Cardiac muscle cell (in vitro differentiated cells and primary cell): Measurements from ENCODE around the gene CD302. TPM values are rescaled to one million over a fixed set of nuclear protein-coding genes. Genes with fewer than 3 reads are reported as not detected.
"Not testable (repeated sequence)": the region's sequence is repeated elsewhere in the genome, so short reads cannot be mapped to it uniquely, and the experiment has no call there.

Experiments used
- DNase-seq, 2 donors: peaks; one replicate each; pipeline versions ENCODE4 v3.0.0 to v3.0.0-alpha.2; 2010 to 2017; ENCODE audit warnings: low read depth in 1 of 2, low spot score in 1 of 2
- H3K27ac ChIP-seq: fragments of 200-600 bp; sonication (generic); 2 replicates; pipeline ENCODE4 v1.5.1; 2016
- H3K27me3 ChIP-seq: fragments of 200-600 bp; sonication (generic); 2 replicates; pipeline ENCODE4 v1.6.0; 2016; ENCODE audit warnings: control low read depth
- H3K36me3 ChIP-seq: fragments of 200-600 bp; sonication (generic); 2 replicates; pipeline ENCODE4 v1.5.1; 2016; ENCODE audit warnings: control low read depth
- H3K4me1 ChIP-seq: fragments of 200-600 bp; sonication (generic); 2 replicates; pipeline ENCODE4 v1.8.1; 2017; ENCODE audit warnings: low read depth, mild to moderate bottlenecking, mixed run types
- H3K4me3 ChIP-seq: fragments of 200-600 bp; sonication (generic); 2 replicates; pipeline ENCODE4 v1.5.1; 2016; ENCODE audit warnings: mild to moderate bottlenecking
- H3K9me3 ChIP-seq: fragments of 200-600 bp; sonication (generic); 2 replicates; pipeline ENCODE4 v1.5.1; 2017; ENCODE audit warnings: low read depth, mild to moderate bottlenecking, control low read depth
- polyA plus RNA-seq: library from polyadenylated mRNA; unstranded; fragments of >200 nt; fragmentation: Nextera tagmentation; extraction: Ambion mirVana; gene quantifications from 2 replicates; pipeline ENCODE4 v1.2.1, GENCODE V29; 2016
- total RNA-seq: library from RNA; depleted of rRNA; stranded (reverse); fragments of >200 nt; gene quantifications from 2 replicates; pipeline ENCODE4 v1.2.3, GENCODE V29; 2016
- TF ChIP-seq, protein P1 (sequence below): IDR thresholded peaks from 2 replicates; pipeline ENCODE4 v1.5.1; 2012; ENCODE audit warnings: low read depth, mild to moderate bottlenecking, low read length

CD302 gene
- total and polyA plus RNA-seq, 2 experiments from 2014 or later: 0.42 to 0.65 TPM

DNA sequence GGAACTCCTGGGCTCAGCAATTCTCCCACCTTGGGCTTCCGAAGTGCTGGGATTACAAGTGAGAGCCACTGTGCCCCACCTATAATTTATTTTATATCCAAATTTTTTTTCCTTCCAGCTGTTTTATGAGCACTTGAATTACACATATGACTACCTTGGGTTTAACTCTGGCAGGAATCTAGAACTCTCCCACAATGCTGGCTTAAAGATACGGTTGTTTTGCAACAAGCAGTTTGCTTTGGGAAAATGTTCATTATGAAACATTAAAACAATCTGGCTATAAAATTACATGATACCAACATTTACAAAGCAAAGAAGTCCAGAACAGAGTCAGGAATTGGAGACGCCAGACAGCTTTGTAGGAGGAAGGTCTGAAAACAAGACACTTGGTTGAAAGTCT is 12.8 kb downstream of the CD302 start:
- Histone ChIP-seq H3K27ac (no peak overlapping the region), H3K9me3 (no peaks in the 10 kb centered on the region), H3K27me3 (no peaks in the 10 kb centered on the region), H3K36me3 (no peaks in the 10 kb centered on the region), H3K4me3 (no peak overlapping the region), H3K4me1 (no peaks in the 10 kb centered on the region)
- DNase-seq: no peak
- TF ChIP-seq, protein P1, sequence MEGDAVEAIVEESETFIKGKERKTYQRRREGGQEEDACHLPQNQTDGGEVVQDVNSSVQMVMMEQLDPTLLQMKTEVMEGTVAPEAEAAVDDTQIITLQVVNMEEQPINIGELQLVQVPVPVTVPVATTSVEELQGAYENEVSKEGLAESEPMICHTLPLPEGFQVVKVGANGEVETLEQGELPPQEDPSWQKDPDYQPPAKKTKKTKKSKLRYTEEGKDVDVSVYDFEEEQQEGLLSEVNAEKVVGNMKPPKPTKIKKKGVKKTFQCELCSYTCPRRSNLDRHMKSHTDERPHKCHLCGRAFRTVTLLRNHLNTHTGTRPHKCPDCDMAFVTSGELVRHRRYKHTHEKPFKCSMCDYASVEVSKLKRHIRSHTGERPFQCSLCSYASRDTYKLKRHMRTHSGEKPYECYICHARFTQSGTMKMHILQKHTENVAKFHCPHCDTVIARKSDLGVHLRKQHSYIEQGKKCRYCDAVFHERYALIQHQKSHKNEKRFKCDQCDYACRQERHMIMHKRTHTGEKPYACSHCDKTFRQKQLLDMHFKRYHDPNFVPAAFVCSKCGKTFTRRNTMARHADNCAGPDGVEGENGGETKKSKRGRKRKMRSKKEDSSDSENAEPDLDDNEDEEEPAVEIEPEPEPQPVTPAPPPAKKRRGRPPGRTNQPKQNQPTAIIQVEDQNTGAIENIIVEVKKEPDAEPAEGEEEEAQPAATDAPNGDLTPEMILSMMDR: no peak

DNA sequence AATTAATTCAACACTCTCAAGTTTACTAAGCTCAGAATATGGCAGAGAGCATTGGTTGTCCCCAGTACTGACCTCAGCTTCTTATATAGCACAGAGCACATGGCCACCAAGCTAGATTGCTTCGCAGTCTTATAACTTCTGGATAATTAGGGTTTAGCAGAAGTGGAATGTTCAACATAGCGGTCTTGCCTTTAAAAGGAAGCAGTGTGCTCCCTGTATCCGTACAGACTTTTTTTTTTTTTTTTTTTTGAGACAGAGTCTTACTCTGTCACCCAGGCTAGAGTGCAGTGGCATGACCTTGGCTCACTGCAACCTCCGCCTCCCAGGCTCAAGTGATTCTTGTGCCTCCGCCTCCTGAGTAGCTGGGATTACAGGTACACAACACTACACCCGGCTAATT is 13.3 kb downstream of the CD302 start:
- H3K36me3 ChIP-seq, H3K4me1 ChIP-seq, H3K27ac ChIP-seq, H3K27me3 ChIP-seq, H3K4me3 ChIP-seq, H3K9me3 ChIP-seq, DNase-seq: not testable (repeated sequence)

DNA sequence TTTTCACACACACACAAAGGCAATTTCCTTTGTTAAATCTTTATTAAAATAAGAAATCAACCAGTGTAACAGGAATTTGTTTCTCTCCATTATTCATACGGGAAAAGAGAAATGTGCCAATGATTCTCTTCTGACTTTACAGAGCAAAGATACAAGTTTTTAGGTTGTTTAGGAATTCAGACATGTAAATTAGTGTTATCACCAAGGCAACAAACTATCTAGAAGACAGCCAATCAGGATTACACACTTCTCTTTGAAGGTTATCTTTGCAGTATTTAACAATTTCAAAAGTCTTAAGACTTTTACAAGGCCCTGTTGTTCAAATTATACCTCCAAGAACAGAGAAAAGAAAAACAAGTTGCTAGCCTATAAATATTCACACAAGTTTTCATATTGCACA is 14.5 kb downstream of the CD302 start:
- no peaks in the 10 kb centered on the region for H3K36me3 ChIP-seq
- no peak for DNase-seq
- H3K4me1 ChIP-seq: no peaks in the 10 kb centered on the region
- no peaks in the 10 kb centered on the region for H3K27me3 ChIP-seq
- no peaks in the 10 kb centered on the region for H3K9me3 ChIP-seq
- TF ChIP-seq, protein P1: no peak
- H3K4me3 ChIP-seq: no peak overlapping the region
- H3K27ac ChIP-seq: no peak overlapping the region

DNA sequence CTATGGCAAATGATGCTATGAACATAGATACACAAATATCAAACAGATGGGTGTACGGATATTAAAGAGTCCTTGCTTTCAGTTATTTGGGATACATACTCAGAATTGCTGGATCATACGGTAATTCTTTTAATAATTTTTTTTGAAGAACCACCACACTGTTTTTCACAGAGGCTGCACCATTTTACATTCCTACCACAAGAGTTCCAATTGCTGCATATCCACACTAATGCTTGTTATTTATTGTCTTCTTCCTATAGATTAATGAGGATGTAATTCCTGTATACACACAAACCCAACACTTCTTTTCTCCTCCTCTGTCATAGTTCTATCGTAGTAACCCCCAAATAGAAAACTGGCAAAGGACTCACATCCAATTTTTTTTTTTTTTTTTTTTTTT is 21.7 kb downstream of the CD302 start:
- TF ChIP-seq, protein P1: peak; percentile 24
- Histone ChIP-seq H3K9me3 (no peaks in the 10 kb centered on the region), H3K4me3 (no peak overlapping the region), H3K36me3 (no peaks in the 10 kb centered on the region), H3K27ac (no peak overlapping the region), H3K4me1 (peaks cover 6% of the 10 kb centered on the region), H3K27me3 (no peaks in the 10 kb centered on the region)
- DNase-seq: no peak

DNA sequence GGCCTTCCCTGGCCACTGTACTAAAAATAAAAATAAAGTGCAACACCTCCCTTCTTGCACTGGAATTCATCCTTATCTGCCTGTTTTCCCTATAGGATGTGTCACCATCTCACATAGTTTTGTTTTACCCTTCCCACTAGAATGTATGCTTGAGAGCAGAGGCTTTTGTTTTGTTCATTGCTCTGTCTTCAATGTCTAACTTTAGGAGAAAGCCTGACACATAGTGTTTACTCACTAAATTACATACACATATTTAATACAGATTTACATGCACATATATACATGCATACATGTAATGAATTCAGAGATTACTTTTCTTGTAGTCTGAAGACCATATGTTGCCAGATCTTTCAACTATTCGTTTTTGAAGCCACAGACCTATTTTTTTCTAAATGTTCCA is 23.0 kb downstream of the CD302 start:
- peak in 1 of 2 donors; percentile 54 for DNase-seq
- peak overlapping the region; percentile 79 for H3K27ac ChIP-seq
- H3K27me3 ChIP-seq: no peaks in the 10 kb centered on the region
- TF ChIP-seq, protein P1: peak; percentile 8
- no peak overlapping the region for H3K4me3 ChIP-seq
- H3K9me3 ChIP-seq: no peaks in the 10 kb centered on the region
- H3K36me3 ChIP-seq: no peaks in the 10 kb centered on the region
- H3K4me1 ChIP-seq: peaks cover 6% of the 10 kb centered on the region

DNA sequence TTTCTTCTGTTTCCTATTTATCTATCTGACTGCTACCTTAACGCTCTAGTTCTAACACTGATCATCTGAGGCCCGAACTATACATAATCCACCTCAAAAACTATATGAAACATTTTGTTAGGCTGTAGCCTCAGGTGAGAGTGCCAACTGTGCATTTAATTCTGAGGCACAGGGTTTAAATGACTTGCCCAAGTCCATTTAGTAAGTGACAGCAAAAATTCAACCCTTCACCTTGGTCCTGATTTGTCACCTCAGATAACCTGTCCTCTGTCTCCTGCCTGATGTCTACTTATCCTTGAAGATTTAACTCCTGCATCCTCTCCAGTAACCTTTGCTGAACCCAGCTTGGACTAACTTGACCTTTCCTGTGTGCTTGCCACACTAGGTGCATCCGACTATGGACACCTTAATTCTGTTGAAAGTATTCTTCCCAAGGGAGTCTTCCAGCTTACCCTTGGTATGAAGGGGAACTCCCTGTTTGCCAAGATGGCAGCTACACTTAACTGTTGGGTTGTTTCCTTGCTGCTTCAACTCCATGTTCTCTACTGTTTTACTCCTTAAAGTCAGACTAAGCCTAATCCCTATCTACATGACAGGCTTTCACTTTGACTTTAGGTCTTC is 23.5 kb downstream of the CD302 start:
- no peak overlapping the region for H3K4me3 ChIP-seq
- no peaks in the 10 kb centered on the region for H3K9me3 ChIP-seq
- TF ChIP-seq, protein P1: no peak
- H3K36me3 ChIP-seq: no peaks in the 10 kb centered on the region
- no peaks in the 10 kb centered on the region for H3K27me3 ChIP-seq
- peak overlapping the region; percentile 79 for H3K27ac ChIP-seq
- peak in 1 of 2 donors; percentile 28 for DNase-seq
- peaks cover 6% of the 10 kb centered on the region for H3K4me1 ChIP-seq
